Measurements from ENCODE around the gene NFIA.
A peak's percentile ranks its signal among the peaks of the same experiment; 100 is the strongest.

The NFIA gene

GRCh38 chr1:61142043-61142440 lies 59.7 kb downstream of the NFIA start:
- Mint-ChIP-seq H3K9me3 (no peaks in the 10 kb centered on the region), H3K4me1 (peaks cover 57% of the 10 kb centered on the region), H3K36me3 (ENCODE audit: low read depth) (peaks cover 38% of the 10 kb centered on the region), H3K27me3 (ENCODE audit: low read depth) (peaks cover 17% of the 10 kb centered on the region), H3K4me3 (no peak overlapping the region), H3K27ac (peak overlapping the region in 2 of 3 experiments; percentile 18 to 72)
- no peak for TF ChIP-seq CTCF (IDR thresholded peaks at IDR 0.05; ENCODE audit: unreplicated experiment in 3 of 3)

GRCh38 chr1:61142726-61143500 lies 60.6 kb downstream of the NFIA start:
- peak overlapping the region in 1 of 3 experiments; percentile 72 for H3K27ac Mint-ChIP-seq
- H3K4me1 Mint-ChIP-seq: peaks cover 51% of the 10 kb centered on the region
- no peak for TF ChIP-seq CTCF (IDR thresholded peaks at IDR 0.05; ENCODE audit: unreplicated experiment in 3 of 3)
- peaks cover 17% of the 10 kb centered on the region for H3K27me3 Mint-ChIP-seq (ENCODE audit: low read depth)
- peaks cover 38% of the 10 kb centered on the region for H3K36me3 Mint-ChIP-seq (ENCODE audit: low read depth)
- H3K9me3 Mint-ChIP-seq: no peaks in the 10 kb centered on the region
- no peak overlapping the region for H3K4me3 Mint-ChIP-seq

GRCh38 chr1:61143821-61144424 lies 61.6 kb downstream of the NFIA start:
- H3K9me3 Mint-ChIP-seq: no peaks in the 10 kb centered on the region
- H3K27me3 Mint-ChIP-seq (ENCODE audit: low read depth): peaks cover 15% of the 10 kb centered on the region

GRCh38 chr1:61149010-61149860 lies 66.9 kb downstream of the NFIA start:
- peaks cover 9% of the 10 kb centered on the region for H3K27me3 Mint-ChIP-seq (ENCODE audit: low read depth)
- no peak for TF ChIP-seq CTCF (IDR thresholded peaks at IDR 0.05; ENCODE audit: unreplicated experiment in 3 of 3)
- no peak overlapping the region for H3K4me3 Mint-ChIP-seq
- peaks cover 52% of the 10 kb centered on the region for H3K4me1 Mint-ChIP-seq
- peak overlapping the region in 1 of 3 experiments; percentile 92 for H3K27ac Mint-ChIP-seq
- peaks cover 21% of the 10 kb centered on the region for H3K36me3 Mint-ChIP-seq (ENCODE audit: low read depth)
- no peaks in the 10 kb centered on the region for H3K9me3 Mint-ChIP-seq

More at GRCh38 chr1:61143821-61144424, 61.6 kb downstream of the NFIA start:
- TF ChIP-seq CTCF (IDR thresholded peaks at IDR 0.05; ENCODE audit: unreplicated experiment in 3 of 3): no peak
- Mint-ChIP-seq H3K4me1 (peaks cover 55% of the 10 kb centered on the region), H3K27ac (peak overlapping the region in 1 of 3 experiments; percentile 56), H3K36me3 (ENCODE audit: low read depth) (peaks cover 42% of the 10 kb centered on the region), H3K4me3 (no peak overlapping the region)

GRCh38 chr1:61151565-61151964 lies 69.2 kb downstream of the NFIA start:
- no peak for TF ChIP-seq CTCF (IDR thresholded peaks at IDR 0.05; ENCODE audit: unreplicated experiment in 3 of 3)
- Mint-ChIP-seq H3K36me3 (ENCODE audit: low read depth) (peaks cover 6% of the 10 kb centered on the region), H3K4me3 (no peak overlapping the region), H3K4me1 (peaks cover 62% of the 10 kb centered on the region), H3K9me3 (no peaks in the 10 kb centered on the region), H3K27me3 (ENCODE audit: low read depth) (peaks cover 9% of the 10 kb centered on the region), H3K27ac (peak overlapping the region; percentile 90 to 93 (median 92))

Data from nephron (organoid).